Neural cell (in vitro differentiated cells): ENCODE results near the gene RBAK. TPM values are rescaled to one million over a fixed set of nuclear protein-coding genes. Genes with fewer than 3 reads are reported as not detected.

Experiments used
- H2AFZ ChIP-seq: fragments of 200-600, 300-800 bp; sonication (generic), shearing (Covaris generic); 2 replicates; pipeline ENCODE4 v1.6.0; 2014; ENCODE audit warnings: low read depth, mild to moderate bottlenecking, antibody characterized with exemption, low read length, moderate library complexity
- H3F3A ChIP-seq: fragments of 200-600 bp; shearing (Covaris generic); 2 replicates; pipeline ENCODE4 v1.6.1; 2016; ENCODE audit warnings: mild to moderate bottlenecking, moderate library complexity, mixed read lengths, antibody characterized with exemption, low read length; ENCODE audit not compliant: insufficient read depth, poor library complexity, severe bottlenecking
- H3K27ac ChIP-seq: fragments of 200-600, 300-800 bp; sonication (generic), shearing (Covaris generic); 2 replicates; pipeline ENCODE4 v1.5.1; 2014; ENCODE audit warnings: mild to moderate bottlenecking, low read length, moderate library complexity
- H3K27me3 ChIP-seq: fragments of 300-800, 200-600 bp; sonication (generic), shearing (Covaris generic); 2 replicates; pipeline ENCODE4 v1.6.0; 2014; ENCODE audit warnings: mild to moderate bottlenecking, low read depth, low read length, moderate library complexity; ENCODE audit not compliant: insufficient read depth
- H3K36me3 ChIP-seq: fragments of 300-800, 200-600 bp; sonication (generic), shearing (Covaris generic); 2 replicates; pipeline ENCODE4 v1.5.1; 2014; ENCODE audit warnings: mild to moderate bottlenecking, antibody characterized with exemption, low read length, moderate library complexity; ENCODE audit not compliant: insufficient read depth
- H3K4me2 ChIP-seq: fragments of 300-800, 200-600 bp; sonication (generic), shearing (Covaris generic); 2 replicates; pipeline ENCODE4 v1.6.0; 2014; ENCODE audit warnings: mild to moderate bottlenecking, low read length
- H3K4me3 ChIP-seq: fragments of 300-800, 200-600 bp; sonication (generic), shearing (Covaris generic); 2 replicates; pipeline ENCODE4 v1.5.1; 2014; ENCODE audit warnings: mild to moderate bottlenecking, low read length, moderate library complexity
- H3K79me2 ChIP-seq: fragments of 200-600 bp; shearing (Covaris generic); replicated peaks from 2 replicates; pipeline ENCODE4 v1.6.0; 2014; ENCODE audit warnings: mild to moderate bottlenecking, low read length, moderate library complexity; ENCODE audit not compliant: insufficient read depth
- H3K9ac ChIP-seq: fragments of 300-800, 200-600 bp; sonication (generic), shearing (Covaris generic); 2 replicates; pipeline ENCODE4 v1.6.1; 2016; ENCODE audit warnings: mild to moderate bottlenecking, low read length, mixed read lengths
- H3K9me2 ChIP-seq: fragments of 200-600 bp; shearing (Covaris generic); 2 replicates; pipeline ENCODE4 v1.6.1; 2016; ENCODE audit warnings: mild to moderate bottlenecking, low read length, mixed read lengths; ENCODE audit not compliant: insufficient read depth
- H3K9me3 ChIP-seq: fragments of 200-600, 300-800 bp; sonication (generic), shearing (Covaris generic); 2 replicates; pipeline ENCODE4 v1.6.1; 2016; ENCODE audit warnings: mild to moderate bottlenecking, mixed run types, low read length, moderate library complexity, mixed read lengths
- H4K20me1 ChIP-seq: fragments of 200-600 bp; shearing (Covaris generic); 2 replicates; pipeline ENCODE4 v1.6.1; 2016; ENCODE audit warnings: mild to moderate bottlenecking, mixed run types; ENCODE audit not compliant: insufficient read depth
- EP300 ChIP-seq: fragments of 450-650 bp; conservative IDR thresholded peaks from 2 replicates; pipeline ENCODE4 v1.6.1; 2014; ENCODE audit warnings: antibody characterized with exemption, mild to moderate bottlenecking, moderate library complexity; ENCODE audit not compliant: poor library complexity, severe bottlenecking
- EZH2 ChIP-seq: fragments of 200-600, 300-800 bp; shearing (Covaris generic), sonication (generic); IDR thresholded peaks from 2 replicates; pipeline ENCODE4 v1.6.1; 2014; ENCODE audit warnings: antibody characterized with exemption, low read length, borderline replicate concordance, mild to moderate bottlenecking; ENCODE audit not compliant: insufficient read depth, poor library complexity, severe bottlenecking
- MXI1 ChIP-seq: fragments of 450-650 bp; conservative IDR thresholded peaks from 2 replicates; pipeline ENCODE4 v1.6.1; 2014; ENCODE audit warnings: antibody characterized with exemption, mild to moderate bottlenecking; ENCODE audit not compliant: poor library complexity, severe bottlenecking
- POLR2AphosphoS5 ChIP-seq: IDR thresholded peaks from 2 replicates; pipeline ENCODE4 v1.6.1; 2012
- RAD21 ChIP-seq: fragments of 450-650 bp; conservative IDR thresholded peaks from 2 replicates; pipeline ENCODE4 v1.6.1; 2014; ENCODE audit warnings: antibody characterized with exemption, mild to moderate bottlenecking, moderate library complexity
- SMC3 ChIP-seq: fragments of 450-650 bp; conservative IDR thresholded peaks from 2 replicates; pipeline ENCODE4 v1.6.1; 2014; ENCODE audit warnings: antibody characterized with exemption, mild to moderate bottlenecking, moderate library complexity; ENCODE audit not compliant: poor library complexity
- TAF1 ChIP-seq: IDR thresholded peaks from 2 replicates; pipeline ENCODE4 v1.6.1; 2012; ENCODE audit warnings: low read depth
- polyA plus RNA-seq: library from polyadenylated mRNA; depleted of rRNA; stranded (reverse); fragments of >200 nt; gene quantifications from 2 replicates; pipeline ENCODE4 v1.2.3, GENCODE V29; 2014
- TF ChIP-seq, protein P1 (sequence below): fragments of 450-650 bp; IDR thresholded peaks from 2 replicates; pipeline ENCODE4 v1.5.1; 2014; ENCODE audit warnings: antibody characterized with exemption, mild to moderate bottlenecking, moderate library complexity; ENCODE audit not compliant: poor library complexity, severe bottlenecking
- TF ChIP-seq, protein P2 (sequence below): IDR thresholded peaks from 2 replicates; pipeline ENCODE4 v1.6.1; 2012; ENCODE audit warnings: borderline replicate concordance

RBAK gene
- polyA plus RNA-seq, 1 donor from 2014 or later, result 12.0 TPM

DNA sequence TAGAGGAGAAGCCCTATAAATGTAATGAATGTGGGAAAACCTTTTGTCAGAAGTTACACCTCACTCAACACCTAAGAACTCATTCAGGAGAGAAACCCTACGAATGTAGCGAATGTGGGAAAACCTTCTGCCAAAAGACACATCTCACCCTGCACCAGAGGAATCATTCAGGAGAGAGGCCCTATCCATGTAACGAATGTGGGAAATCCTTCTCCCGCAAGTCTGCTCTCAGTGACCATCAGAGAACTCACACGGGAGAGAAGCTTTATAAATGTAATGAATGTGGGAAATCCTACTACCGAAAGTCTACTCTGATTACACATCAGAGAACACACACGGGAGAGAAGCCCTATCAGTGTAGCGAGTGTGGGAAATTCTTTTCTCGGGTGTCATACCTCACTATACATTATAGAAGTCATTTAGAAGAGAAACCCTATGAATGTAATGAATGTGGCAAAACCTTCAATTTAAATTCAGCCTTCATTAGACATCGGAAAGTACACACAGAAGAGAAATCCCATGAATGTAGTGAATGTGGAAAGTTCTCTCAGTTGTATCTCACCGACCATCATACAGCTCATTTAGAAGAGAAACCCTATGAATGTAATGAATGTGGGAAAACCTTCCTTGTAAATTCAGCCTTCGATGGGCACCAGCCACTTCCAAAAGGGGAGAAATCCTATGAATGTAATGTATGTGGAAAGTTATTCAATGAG is 18.9 kb downstream of the RBAK start:
- H4K20me1 ChIP-seq, result no peaks in the 10 kb centered on the region
- H3F3A ChIP-seq, result no peaks in the 10 kb centered on the region
- H3K9ac ChIP-seq, result no peak overlapping the region
- no peak overlapping the region for H3K27ac ChIP-seq
- H3K79me2 ChIP-seq, result no peaks in the 10 kb centered on the region
- peaks cover 23% of the 10 kb centered on the region for H3K9me3 ChIP-seq
- no peak overlapping the region for H3K4me2 ChIP-seq
- H2AFZ ChIP-seq, result no peak overlapping the region
- no peaks in the 10 kb centered on the region for H3K27me3 ChIP-seq
- no peak overlapping the region for H3K4me3 ChIP-seq
- H3K9me2 ChIP-seq, result no peaks in the 10 kb centered on the region
- TF ChIP-seq EP300, result no peak
- TF ChIP-seq, protein P1, sequence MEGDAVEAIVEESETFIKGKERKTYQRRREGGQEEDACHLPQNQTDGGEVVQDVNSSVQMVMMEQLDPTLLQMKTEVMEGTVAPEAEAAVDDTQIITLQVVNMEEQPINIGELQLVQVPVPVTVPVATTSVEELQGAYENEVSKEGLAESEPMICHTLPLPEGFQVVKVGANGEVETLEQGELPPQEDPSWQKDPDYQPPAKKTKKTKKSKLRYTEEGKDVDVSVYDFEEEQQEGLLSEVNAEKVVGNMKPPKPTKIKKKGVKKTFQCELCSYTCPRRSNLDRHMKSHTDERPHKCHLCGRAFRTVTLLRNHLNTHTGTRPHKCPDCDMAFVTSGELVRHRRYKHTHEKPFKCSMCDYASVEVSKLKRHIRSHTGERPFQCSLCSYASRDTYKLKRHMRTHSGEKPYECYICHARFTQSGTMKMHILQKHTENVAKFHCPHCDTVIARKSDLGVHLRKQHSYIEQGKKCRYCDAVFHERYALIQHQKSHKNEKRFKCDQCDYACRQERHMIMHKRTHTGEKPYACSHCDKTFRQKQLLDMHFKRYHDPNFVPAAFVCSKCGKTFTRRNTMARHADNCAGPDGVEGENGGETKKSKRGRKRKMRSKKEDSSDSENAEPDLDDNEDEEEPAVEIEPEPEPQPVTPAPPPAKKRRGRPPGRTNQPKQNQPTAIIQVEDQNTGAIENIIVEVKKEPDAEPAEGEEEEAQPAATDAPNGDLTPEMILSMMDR, result no peak
- TF ChIP-seq TAF1, result no peak
- no peak for TF ChIP-seq RAD21
- no peak for TF ChIP-seq EZH2
- H3K36me3 ChIP-seq, result peaks cover 61% of the 10 kb centered on the region

DNA sequence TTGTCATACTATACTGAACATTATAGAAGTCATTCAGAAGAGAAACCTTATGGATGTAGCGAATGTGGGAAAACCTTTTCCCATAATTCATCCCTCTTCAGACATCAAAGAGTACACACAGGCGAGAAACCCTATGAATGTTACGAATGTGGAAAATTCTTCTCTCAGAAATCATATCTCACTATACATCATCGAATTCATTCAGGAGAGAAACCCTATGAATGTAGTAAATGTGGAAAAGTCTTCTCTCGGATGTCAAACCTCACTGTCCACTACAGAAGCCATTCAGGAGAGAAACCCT is 19.4 kb downstream of the RBAK start:
- Histone ChIP-seq H4K20me1 (no peaks in the 10 kb centered on the region), H3K9me3 (peaks cover 23% of the 10 kb centered on the region), H3F3A (no peaks in the 10 kb centered on the region), H3K27ac (no peak overlapping the region), H3K36me3 (peaks cover 57% of the 10 kb centered on the region), H3K9ac (no peak overlapping the region), H2AFZ (no peak overlapping the region), H3K79me2 (no peaks in the 10 kb centered on the region), H3K4me3 (no peak overlapping the region), H3K27me3 (no peaks in the 10 kb centered on the region), H3K4me2 (no peak overlapping the region), H3K9me2 (no peaks in the 10 kb centered on the region)
- no peak for TF ChIP-seq POLR2AphosphoS5
- TF ChIP-seq, protein P2, sequence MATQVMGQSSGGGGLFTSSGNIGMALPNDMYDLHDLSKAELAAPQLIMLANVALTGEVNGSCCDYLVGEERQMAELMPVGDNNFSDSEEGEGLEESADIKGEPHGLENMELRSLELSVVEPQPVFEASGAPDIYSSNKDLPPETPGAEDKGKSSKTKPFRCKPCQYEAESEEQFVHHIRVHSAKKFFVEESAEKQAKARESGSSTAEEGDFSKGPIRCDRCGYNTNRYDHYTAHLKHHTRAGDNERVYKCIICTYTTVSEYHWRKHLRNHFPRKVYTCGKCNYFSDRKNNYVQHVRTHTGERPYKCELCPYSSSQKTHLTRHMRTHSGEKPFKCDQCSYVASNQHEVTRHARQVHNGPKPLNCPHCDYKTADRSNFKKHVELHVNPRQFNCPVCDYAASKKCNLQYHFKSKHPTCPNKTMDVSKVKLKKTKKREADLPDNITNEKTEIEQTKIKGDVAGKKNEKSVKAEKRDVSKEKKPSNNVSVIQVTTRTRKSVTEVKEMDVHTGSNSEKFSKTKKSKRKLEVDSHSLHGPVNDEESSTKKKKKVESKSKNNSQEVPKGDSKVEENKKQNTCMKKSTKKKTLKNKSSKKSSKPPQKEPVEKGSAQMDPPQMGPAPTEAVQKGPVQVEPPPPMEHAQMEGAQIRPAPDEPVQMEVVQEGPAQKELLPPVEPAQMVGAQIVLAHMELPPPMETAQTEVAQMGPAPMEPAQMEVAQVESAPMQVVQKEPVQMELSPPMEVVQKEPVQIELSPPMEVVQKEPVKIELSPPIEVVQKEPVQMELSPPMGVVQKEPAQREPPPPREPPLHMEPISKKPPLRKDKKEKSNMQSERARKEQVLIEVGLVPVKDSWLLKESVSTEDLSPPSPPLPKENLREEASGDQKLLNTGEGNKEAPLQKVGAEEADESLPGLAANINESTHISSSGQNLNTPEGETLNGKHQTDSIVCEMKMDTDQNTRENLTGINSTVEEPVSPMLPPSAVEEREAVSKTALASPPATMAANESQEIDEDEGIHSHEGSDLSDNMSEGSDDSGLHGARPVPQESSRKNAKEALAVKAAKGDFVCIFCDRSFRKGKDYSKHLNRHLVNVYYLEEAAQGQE, result no peak
- no peak for TF ChIP-seq RAD21
- TF ChIP-seq TAF1, result no peak
- TF ChIP-seq EZH2, result no peak
- TF ChIP-seq, protein P1, result no peak
- no peak for TF ChIP-seq MXI1
- TF ChIP-seq SMC3, result no peak
- TF ChIP-seq EP300, result no peak
